Vagina (tissue), 2 donors: ENCODE data around the gene OLR1.

Experiments used
- POLR2A ChIP-seq, 2 donors: fragments of 450-650 bp; IDR thresholded peaks; one replicate each; pipeline ENCODE4 v1.6.1; 2017; ENCODE audit warnings: antibody characterized with exemption in 2 of 2, mild to moderate bottlenecking in 2 of 2, moderate library complexity in 2 of 2
- POLR2AphosphoS5 ChIP-seq, 2 donors: sonication (generic); formaldehyde crosslinking; IDR thresholded peaks; one replicate each; pipeline ENCODE4 v1.9.0; 2017; ENCODE audit warnings: antibody characterized with exemption in 2 of 2, mild to moderate bottlenecking in 2 of 2, low read depth in 1 of 2; ENCODE audit not compliant: insufficient read depth in 1 of 2
- TF ChIP-seq, protein P1 (sequence below), 3 experiments: fragments of 450-650 bp in 2 of 3; fragments of 200-600 bp in 1 of 3; sonication (generic) in 1 of 3; IDR thresholded peaks; one replicate each; pipeline ENCODE4 v1.5.1; 2017 to 2019; ENCODE audit warnings: antibody characterized with exemption in 3 of 3, mild to moderate bottlenecking in 2 of 3, moderate library complexity in 2 of 3

- TF ChIP-seq, protein P1, sequence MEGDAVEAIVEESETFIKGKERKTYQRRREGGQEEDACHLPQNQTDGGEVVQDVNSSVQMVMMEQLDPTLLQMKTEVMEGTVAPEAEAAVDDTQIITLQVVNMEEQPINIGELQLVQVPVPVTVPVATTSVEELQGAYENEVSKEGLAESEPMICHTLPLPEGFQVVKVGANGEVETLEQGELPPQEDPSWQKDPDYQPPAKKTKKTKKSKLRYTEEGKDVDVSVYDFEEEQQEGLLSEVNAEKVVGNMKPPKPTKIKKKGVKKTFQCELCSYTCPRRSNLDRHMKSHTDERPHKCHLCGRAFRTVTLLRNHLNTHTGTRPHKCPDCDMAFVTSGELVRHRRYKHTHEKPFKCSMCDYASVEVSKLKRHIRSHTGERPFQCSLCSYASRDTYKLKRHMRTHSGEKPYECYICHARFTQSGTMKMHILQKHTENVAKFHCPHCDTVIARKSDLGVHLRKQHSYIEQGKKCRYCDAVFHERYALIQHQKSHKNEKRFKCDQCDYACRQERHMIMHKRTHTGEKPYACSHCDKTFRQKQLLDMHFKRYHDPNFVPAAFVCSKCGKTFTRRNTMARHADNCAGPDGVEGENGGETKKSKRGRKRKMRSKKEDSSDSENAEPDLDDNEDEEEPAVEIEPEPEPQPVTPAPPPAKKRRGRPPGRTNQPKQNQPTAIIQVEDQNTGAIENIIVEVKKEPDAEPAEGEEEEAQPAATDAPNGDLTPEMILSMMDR (IDR thresholded peaks at IDR 0.05) = no peak
- TF ChIP-seq POLR2A (IDR thresholded peaks at IDR 0.05) (no peak), POLR2AphosphoS5 (IDR thresholded peaks at IDR 0.05; ENCODE audit: insufficient read depth in 1 of 2, low read depth in 1 of 2) (no peak)
These were observed 22.3 kb upstream of the OLR1 start for GRCh38 chr12:10194160-10194670.
